ENCODE results near the gene ACTR1A.
A peak's percentile ranks its signal among the peaks of the same experiment; 100 is the strongest.

The ACTR1A gene

DNA sequence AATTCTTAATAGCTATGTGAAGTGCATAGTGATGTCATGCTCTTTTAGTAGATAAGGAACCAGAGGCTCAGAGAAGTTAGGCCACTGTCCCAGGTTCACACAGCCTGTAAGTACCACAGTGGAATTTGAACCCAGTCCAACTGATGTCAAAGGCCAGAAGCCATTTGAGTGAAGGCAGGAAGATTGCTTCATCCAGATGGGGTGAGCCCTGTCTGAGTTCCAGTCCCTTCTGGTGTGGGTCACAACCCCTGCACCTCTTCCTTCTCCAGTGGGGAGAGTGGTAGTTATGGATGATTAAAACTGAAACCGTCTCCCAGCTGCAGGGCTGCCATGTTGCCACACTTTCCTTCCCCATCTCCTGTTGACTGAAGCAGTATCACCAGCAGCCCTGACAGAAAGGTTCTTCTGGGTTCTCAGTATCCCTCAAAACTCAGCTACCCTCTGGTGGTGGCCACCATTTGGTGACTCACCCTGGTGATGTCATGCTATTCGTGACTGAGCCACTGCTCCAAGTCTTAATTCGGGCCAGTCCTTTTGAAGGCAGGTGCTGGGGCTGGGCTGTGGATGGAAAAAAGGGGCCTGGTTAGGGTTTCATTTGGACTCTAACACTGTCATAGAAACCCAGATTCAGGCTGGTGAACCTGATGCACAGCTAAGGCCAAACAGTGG is 49.7 kb downstream of the ACTR1A start:
- in situ Hi-C loops (cut with HindIII; ENCODE audit: low pct_unique_long_range_greater_than_20kb, low sequenced_read_pairs) = no loop called here
- no peak for TF ChIP-seq JUND (IDR thresholded peaks at IDR 0.05; ENCODE audit: low read depth)
- no peak for DNase-seq (ENCODE audit: low read depth in 1 of 2, low spot score in 1 of 2)

DNA sequence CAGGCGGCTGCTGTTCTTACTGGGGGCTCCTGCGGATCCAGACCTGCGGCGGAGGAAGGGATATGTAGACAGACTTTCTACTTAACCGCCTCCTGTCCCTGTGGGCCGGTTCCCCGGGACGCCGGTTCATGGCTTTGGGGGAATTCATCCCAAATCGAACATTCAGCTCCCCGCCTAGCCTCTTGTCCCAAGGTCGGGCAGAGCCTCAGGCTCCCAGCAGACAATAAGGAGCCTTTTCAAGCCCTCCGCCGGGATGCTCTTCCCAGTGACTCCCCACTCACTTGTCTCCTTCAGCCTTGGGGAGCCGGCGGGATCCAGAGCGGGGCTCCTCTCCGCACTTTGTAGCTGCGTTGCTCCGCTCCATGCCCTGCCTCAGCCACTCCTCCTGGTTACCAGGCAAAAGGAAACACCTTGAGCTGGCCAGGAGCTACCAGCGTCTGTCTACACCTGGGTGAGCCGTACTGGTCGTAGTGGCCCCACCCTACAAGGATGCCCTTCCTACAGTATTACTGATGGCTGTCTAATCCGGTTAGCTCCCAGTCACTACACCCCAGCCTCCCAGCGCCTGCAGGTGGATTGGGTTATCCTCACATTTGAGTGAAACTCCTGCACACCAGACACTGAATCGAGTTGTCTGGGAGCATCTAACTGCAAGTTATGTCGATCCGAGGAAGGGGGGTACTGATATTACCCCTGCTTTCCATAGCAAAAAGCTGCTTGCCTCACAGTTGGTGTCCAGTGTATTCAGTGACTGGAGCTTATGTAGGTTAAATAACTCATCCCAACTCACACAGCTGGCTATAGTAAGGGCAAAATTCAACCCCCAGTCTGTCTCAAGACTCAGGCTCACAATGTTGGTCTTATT is 51.2 kb downstream of the ACTR1A start, which contains the start of gene C10orf95:
Gene C10orf95 (minus strand): TSS at position 439 of the 865 bp plus-strand sequence. CDS start 450 bp downstream, outside the sequence.
- peak in 1 of 2 experiments; percentile 52 for DNase-seq (ENCODE audit: low read depth in 1 of 2, low spot score in 1 of 2)
- TF ChIP-seq JUND (IDR thresholded peaks at IDR 0.05; ENCODE audit: low read depth) = no peak
- in situ Hi-C loops (cut with HindIII; ENCODE audit: low pct_unique_long_range_greater_than_20kb, low sequenced_read_pairs) = no loop called here

DNA sequence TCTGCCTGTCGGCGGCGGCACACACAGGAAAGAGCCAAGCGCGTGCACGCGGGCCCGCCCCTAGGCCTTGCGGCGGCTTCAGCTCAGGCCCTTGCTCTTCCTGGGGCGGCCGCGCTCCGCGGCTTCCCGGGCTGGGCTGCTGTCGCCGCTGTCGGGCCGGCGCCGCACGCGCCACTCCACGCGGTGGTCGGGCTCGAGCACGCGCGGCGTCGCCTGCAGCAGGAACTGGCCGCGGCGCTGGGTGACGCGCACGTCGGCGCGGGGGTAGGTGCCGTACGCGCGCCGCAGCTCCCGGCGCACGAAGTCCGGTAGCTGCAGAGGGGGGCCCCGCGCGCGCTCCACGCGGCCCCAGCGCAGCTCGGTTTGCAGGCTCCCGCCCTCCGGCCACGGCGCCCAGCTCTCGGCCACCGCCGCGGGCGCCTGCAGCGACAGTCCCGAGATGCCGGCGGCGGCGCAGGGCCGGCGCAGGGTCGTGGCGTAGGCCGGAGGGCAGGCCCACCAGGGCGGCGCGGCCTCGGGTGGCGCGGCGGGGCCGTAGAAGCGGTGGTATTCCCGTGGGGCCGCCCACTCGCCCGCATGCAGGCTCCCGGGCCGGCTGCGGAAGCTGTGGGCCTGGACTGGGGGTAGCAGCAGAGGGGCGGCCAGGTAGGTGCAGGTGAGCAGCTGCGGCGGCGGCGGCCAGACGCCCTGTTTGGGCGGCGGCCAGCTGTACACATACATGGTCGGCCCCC is 52.0 kb downstream of the ACTR1A start:
- DNase-seq (ENCODE audit: low read depth in 1 of 2, low spot score in 1 of 2) = peak; percentile 87 to 95
- no peak for TF ChIP-seq JUND (IDR thresholded peaks at IDR 0.05; ENCODE audit: low read depth)
- in situ Hi-C loops (cut with HindIII; ENCODE audit: low pct_unique_long_range_greater_than_20kb, low sequenced_read_pairs) = no loop called here

DNA sequence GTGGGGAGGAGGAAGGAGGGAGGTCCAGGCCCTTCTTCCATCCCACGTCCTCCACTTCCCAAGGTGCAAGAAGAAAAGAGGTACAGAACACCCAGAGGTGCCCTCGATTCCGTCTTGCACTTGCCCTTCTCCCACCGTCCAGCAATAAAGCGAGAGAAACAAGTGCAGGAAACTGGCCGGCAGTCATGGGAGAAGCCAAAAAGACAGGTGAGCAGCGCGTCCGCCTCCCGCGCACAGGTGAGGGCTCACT is 52.5 kb downstream of the ACTR1A start:
- no peak for DNase-seq (ENCODE audit: low read depth in 1 of 2, low spot score in 1 of 2)
- TF ChIP-seq JUND (IDR thresholded peaks at IDR 0.05; ENCODE audit: low read depth) = no peak
- in situ Hi-C loops (cut with HindIII; ENCODE audit: low pct_unique_long_range_greater_than_20kb, low sequenced_read_pairs) = no loop called here

DNA sequence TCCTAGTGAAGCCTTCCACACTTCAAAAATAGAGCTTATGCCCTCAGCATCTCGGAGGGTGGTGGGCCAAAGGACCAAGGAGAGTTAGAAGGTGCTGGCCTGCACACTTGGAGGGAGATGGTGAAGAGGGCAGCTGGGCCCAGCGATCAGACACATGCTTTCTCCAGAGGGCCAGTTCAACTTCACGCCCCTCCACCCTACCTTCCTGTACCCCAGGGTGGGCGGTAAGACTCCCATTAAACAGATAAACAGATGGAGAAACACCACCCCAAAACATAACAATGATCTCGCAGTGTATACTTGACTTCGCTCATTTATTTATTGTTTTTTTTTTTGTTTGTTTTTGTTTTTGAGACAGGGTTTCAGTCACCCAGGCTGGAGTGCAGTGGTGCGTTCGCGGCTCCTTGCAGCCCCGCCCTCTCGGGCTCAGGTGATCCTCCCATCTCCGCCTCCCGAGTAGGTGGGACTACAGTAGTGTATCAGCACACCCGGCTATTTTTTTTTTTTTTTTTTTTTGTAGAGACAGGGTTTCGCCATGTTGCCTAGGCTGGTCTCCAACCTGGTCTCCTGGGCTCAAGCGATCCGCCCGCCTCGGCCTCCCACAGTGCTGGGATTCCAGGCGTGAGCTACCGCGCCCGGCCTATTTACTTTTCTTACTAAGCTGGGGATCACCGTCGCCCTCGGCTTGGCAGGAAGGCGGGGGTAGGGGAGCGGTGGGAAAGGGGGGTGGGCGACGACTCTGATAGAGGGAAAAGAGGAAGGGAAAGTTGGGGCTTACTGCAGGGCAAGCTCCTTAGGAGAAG is 53.0 kb downstream of the ACTR1A start:
- TF ChIP-seq JUND (IDR thresholded peaks at IDR 0.05; ENCODE audit: low read depth) = no peak
- in situ Hi-C loops (cut with HindIII; ENCODE audit: low pct_unique_long_range_greater_than_20kb, low sequenced_read_pairs) = no loop called here
- DNase-seq (ENCODE audit: low read depth in 1 of 2, low spot score in 1 of 2) = peak in 1 of 2 experiments; percentile 89

DNA sequence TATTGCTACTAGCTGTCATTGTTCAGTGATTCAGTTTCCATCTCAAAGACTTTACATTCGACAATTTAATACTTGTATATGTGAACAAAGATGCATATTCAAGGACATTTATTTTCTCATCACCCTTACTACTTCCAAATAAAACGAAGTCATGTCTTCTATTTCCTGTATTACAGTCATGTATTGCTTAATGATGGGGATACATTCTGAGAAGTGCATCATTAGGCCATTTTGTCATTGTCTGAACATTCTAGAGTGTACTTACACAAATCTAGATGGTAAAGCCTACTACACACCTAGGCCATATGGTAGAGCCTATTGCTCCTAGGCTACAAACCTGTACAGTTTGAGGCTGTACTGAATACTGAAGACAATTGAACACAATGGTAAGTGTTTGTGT is 57.7 kb downstream of the ACTR1A start:
- TF ChIP-seq JUND (IDR thresholded peaks at IDR 0.05; ENCODE audit: low read depth) = no peak

DNA sequence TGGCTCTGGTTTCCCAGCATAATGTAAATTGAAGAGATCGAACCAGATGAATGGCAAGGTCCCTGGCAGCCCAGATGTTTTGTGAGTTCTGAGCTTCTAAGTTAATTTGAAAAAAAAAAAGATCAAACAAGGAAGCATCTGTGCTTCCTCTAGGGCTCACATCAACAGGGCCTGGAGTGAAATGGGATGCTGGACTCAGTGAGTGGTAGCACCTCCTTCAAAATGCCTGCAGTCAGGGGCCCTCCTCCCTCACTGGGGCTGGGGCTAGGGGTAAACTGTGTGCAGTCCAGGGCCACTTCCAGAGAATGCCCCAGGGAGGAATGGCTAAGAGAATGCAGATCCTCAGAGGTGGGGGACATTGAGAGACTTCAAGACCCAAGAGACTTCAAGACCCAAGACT is 64.1 kb downstream of the ACTR1A start:
- in situ Hi-C loops (cut with HindIII; ENCODE audit: low pct_unique_long_range_greater_than_20kb, low sequenced_read_pairs) = no loop called here
- no peak for TF ChIP-seq JUND (IDR thresholded peaks at IDR 0.05; ENCODE audit: low read depth)
- no peak for DNase-seq (ENCODE audit: low read depth in 1 of 2, low spot score in 1 of 2)

More for the DNA sequence above, 57.7 kb downstream of the ACTR1A start:
- DNase-seq (ENCODE audit: low read depth in 1 of 2, low spot score in 1 of 2) = no peak
- in situ Hi-C loops (cut with HindIII; ENCODE audit: low pct_unique_long_range_greater_than_20kb, low sequenced_read_pairs) = no loop called here

DNA sequence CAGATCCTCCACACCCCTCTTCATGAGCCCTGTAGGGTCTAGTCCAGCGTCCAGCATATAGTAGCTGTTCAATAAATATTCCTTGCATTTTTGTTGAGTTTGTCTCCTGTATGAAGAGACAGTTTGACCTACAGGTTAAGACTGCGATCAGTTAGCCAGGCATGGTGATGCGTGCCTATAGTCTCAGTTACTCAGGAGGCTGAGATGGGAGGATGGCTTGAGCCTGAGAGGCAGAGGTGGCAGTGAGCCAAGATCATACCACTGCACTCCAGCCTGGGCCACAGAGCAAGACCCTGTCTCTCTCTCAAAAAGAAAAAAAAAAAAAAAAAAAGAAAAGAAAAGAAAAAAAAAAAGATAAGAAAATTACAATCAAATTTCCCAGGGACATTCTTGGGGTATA is 65.0 kb downstream of the ACTR1A start:
- TF ChIP-seq JUND (IDR thresholded peaks at IDR 0.05; ENCODE audit: low read depth) = no peak
- DNase-seq (ENCODE audit: low read depth in 1 of 2, low spot score in 1 of 2) = no peak
- in situ Hi-C loops (cut with HindIII; ENCODE audit: low pct_unique_long_range_greater_than_20kb, low sequenced_read_pairs) = no loop called here

DNA sequence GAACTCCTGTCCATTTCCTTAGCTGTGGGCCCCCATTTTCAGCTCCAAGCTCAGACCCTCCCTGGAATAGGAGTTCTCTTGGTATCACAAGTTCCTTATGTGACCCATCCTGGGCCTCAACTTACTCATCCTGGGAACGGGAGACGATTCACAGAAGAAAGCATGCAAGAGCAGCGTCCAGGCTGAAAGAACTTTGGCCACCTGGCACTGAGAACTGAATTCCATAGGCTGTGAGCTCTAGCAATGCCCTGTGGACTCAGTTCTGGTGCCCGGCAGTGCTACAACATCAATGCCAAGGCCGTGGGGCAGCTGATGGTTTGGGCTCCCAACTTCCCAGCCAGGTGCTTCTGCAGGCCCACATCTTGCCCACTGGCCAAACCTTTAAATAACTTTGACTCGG is 66.2 kb downstream of the ACTR1A start:
- TF ChIP-seq JUND (IDR thresholded peaks at IDR 0.05; ENCODE audit: low read depth) = no peak
- in situ Hi-C loops (cut with HindIII; ENCODE audit: low pct_unique_long_range_greater_than_20kb, low sequenced_read_pairs) = no loop called here
- no peak for DNase-seq (ENCODE audit: low read depth in 1 of 2, low spot score in 1 of 2)

DNA sequence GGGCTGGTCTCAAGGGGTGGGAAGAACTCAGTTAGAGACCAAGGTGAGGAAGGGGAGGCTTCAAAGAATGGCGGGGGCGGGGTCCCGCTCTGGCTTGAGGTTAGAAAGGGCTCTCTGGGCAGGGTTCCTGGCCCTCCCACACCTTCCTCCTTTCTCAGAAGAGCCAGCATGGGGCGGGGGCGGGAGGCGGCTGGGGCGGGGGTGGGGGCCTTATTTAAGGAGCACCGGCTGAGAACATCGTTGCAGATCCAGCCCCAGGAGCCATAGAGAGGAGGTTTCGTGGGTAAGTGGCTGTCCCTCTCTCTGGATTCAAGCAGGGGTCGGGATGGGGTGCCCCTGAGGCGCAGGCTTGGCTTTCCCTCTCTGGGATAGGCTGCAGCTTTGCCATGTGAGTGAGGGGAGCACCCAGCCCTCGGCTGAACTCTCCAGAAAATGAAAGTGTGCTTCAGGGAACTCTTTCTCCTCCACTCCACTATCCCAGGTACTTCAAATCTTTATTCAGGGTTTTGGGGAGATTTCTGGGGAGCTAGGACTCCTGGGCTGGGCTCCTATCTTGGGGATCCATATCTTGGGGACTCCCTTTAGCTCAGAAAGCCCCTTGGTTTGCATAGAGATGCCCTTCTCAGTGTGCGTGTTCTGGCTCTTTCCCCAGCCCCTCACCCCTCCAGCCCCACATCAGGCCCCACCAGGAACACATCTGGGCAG is 66.8 kb downstream of the ACTR1A start:
- no peak for TF ChIP-seq JUND (IDR thresholded peaks at IDR 0.05; ENCODE audit: low read depth)
- no peak for DNase-seq (ENCODE audit: low read depth in 1 of 2, low spot score in 1 of 2)
- in situ Hi-C loops (cut with HindIII; ENCODE audit: low pct_unique_long_range_greater_than_20kb, low sequenced_read_pairs) = no loop called here

DNA sequence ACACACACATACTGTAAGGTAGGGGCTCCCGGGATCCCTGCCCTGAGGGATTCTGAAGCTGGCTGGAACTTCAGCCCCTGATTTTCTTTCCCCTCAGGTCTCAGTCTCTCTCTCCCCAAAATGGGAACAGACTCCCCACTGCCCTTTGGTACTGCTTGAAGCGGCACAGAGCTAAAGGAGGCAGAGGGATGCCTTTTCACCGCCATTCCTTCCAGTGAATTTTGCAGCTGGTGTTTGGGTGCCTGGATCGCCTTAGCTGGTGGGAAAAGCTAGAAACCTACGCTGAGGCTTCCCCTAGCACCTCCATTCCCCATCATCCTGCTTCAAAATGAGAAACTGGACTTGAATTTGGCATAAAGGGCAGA is 67.4 kb downstream of the ACTR1A start:
- in situ Hi-C loops (cut with HindIII; ENCODE audit: low pct_unique_long_range_greater_than_20kb, low sequenced_read_pairs) = no loop called here
- no peak for DNase-seq (ENCODE audit: low read depth in 1 of 2, low spot score in 1 of 2)
- no peak for TF ChIP-seq JUND (IDR thresholded peaks at IDR 0.05; ENCODE audit: low read depth)

Measured in T47D (cell line).